ENCODE results near the gene CDH20. TPM values are rescaled to one million over a fixed set of nuclear protein-coding genes. Genes with fewer than 3 reads are reported as not detected.

The CDH20 gene
- polyA plus RNA-seq, 1 donor (not counting 4 experiments of a cell fraction or from before 2014, with no cell fraction given) = not detected

- Histone ChIP-seq H3K27me3 (ENCODE audit: control insufficient read depth, extremely low read depth, insufficient read depth, low read length) (peaks cover 32% of the 10 kb centered on the region), H3K27ac (ENCODE audit: control insufficient read depth, insufficient read depth, low read length) (no peak overlapping the region), H2AFZ (ENCODE audit: control insufficient read depth, low read length) (no peak overlapping the region), H3K79me2 (ENCODE audit: control insufficient read depth, insufficient read depth, low read length) (no peaks in the 10 kb centered on the region), H3K9me1 (ENCODE audit: control insufficient read depth, extremely low read depth, insufficient read depth, low read length) (no peaks in the 10 kb centered on the region), H3K4me1 (ENCODE audit: control insufficient read depth, extremely low read depth, insufficient read depth, low read length) (no peaks in the 10 kb centered on the region), H4K20me1 (ENCODE audit: control insufficient read depth, extremely low read depth, insufficient read depth, low read length) (no peaks in the 10 kb centered on the region), H3K36me3 (ENCODE audit: control insufficient read depth in 2 of 2, extremely low read depth in 1 of 2, insufficient read depth in 2 of 2, low read length in 2 of 2) (no peaks in the 10 kb centered on the region), H3K9ac (ENCODE audit: control insufficient read depth, extremely low read depth, insufficient read depth, low read length) (no peak overlapping the region), H3K4me2 (ENCODE audit: control insufficient read depth, extremely low read depth, insufficient read depth, low read depth, low read length) (no peak overlapping the region), H3K4me3 (ENCODE audit: control insufficient read depth in 2 of 3, extremely low read depth in 1 of 3, insufficient read depth in 2 of 3, low read depth in 1 of 3, low read length in 3 of 3) (no peak overlapping the region), H3K9me3 (ENCODE audit: control insufficient read depth, low read depth, low read length) (no peaks in the 10 kb centered on the region)
- TF ChIP-seq, protein P1, sequence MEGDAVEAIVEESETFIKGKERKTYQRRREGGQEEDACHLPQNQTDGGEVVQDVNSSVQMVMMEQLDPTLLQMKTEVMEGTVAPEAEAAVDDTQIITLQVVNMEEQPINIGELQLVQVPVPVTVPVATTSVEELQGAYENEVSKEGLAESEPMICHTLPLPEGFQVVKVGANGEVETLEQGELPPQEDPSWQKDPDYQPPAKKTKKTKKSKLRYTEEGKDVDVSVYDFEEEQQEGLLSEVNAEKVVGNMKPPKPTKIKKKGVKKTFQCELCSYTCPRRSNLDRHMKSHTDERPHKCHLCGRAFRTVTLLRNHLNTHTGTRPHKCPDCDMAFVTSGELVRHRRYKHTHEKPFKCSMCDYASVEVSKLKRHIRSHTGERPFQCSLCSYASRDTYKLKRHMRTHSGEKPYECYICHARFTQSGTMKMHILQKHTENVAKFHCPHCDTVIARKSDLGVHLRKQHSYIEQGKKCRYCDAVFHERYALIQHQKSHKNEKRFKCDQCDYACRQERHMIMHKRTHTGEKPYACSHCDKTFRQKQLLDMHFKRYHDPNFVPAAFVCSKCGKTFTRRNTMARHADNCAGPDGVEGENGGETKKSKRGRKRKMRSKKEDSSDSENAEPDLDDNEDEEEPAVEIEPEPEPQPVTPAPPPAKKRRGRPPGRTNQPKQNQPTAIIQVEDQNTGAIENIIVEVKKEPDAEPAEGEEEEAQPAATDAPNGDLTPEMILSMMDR (optimal IDR thresholded peaks at IDR 0.05 in 1 of 3, IDR thresholded peaks at IDR 0.05 in 1 of 3, conservative IDR thresholded peaks at IDR 0.05 in 1 of 3; ENCODE audit: extremely low read depth in 1 of 3, insufficient read depth in 2 of 3, low read length in 3 of 3) = no peak
- peak; percentile 38 for TF ChIP-seq EZH2 (IDR thresholded peaks at IDR 0.05; ENCODE audit: low read length)
- DNase-seq (ENCODE audit: low read depth, low spot score) = no peak
- FAIRE-seq = no peak
- dilution Hi-C loops (cut with MboI; ENCODE audit: extremely low pct_ligation_motif_present, low sequenced_read_pairs) = no loop called here
Observed at GRCh38 chr18:61333746-61334490, 688 bp downstream of the CDH20 start.

GRCh38 chr18:61334491-61334850 is 1.2 kb downstream of the CDH20 start:
- no peak overlapping the region for H3K4me3 ChIP-seq (ENCODE audit: control insufficient read depth in 2 of 3, extremely low read depth in 1 of 3, insufficient read depth in 2 of 3, low read depth in 1 of 3, low read length in 3 of 3)
- DNase-seq (ENCODE audit: low read depth, low spot score) (no peak), FAIRE-seq (no peak)
- H3K4me2 ChIP-seq (ENCODE audit: control insufficient read depth, extremely low read depth, insufficient read depth, low read depth, low read length) = no peak overlapping the region
- H3K27ac ChIP-seq (ENCODE audit: control insufficient read depth, insufficient read depth, low read length) = no peak overlapping the region
- no peaks in the 10 kb centered on the region for H4K20me1 ChIP-seq (ENCODE audit: control insufficient read depth, extremely low read depth, insufficient read depth, low read length)
- H3K9me1 ChIP-seq (ENCODE audit: control insufficient read depth, extremely low read depth, insufficient read depth, low read length) = no peaks in the 10 kb centered on the region
- no peak overlapping the region for H2AFZ ChIP-seq (ENCODE audit: control insufficient read depth, low read length)
- no peaks in the 10 kb centered on the region for H3K9me3 ChIP-seq (ENCODE audit: control insufficient read depth, low read depth, low read length)
- no peak overlapping the region for H3K9ac ChIP-seq (ENCODE audit: control insufficient read depth, extremely low read depth, insufficient read depth, low read length)
- H3K79me2 ChIP-seq (ENCODE audit: control insufficient read depth, insufficient read depth, low read length) = no peaks in the 10 kb centered on the region
- H3K27me3 ChIP-seq (ENCODE audit: control insufficient read depth, extremely low read depth, insufficient read depth, low read length) = peaks cover 32% of the 10 kb centered on the region
- TF ChIP-seq, protein P1 (optimal IDR thresholded peaks at IDR 0.05 in 1 of 3, IDR thresholded peaks at IDR 0.05 in 1 of 3, conservative IDR thresholded peaks at IDR 0.05 in 1 of 3; ENCODE audit: extremely low read depth in 1 of 3, insufficient read depth in 2 of 3, low read length in 3 of 3) = no peak
- no peak for TF ChIP-seq EZH2 (IDR thresholded peaks at IDR 0.05; ENCODE audit: low read length)
- H3K4me1 ChIP-seq (ENCODE audit: control insufficient read depth, extremely low read depth, insufficient read depth, low read length) = no peaks in the 10 kb centered on the region
- dilution Hi-C loops (cut with MboI; ENCODE audit: extremely low pct_ligation_motif_present, low sequenced_read_pairs) = no loop called here
- H3K36me3 ChIP-seq (ENCODE audit: control insufficient read depth in 2 of 2, extremely low read depth in 1 of 2, insufficient read depth in 2 of 2, low read length in 2 of 2) = no peaks in the 10 kb centered on the region
